Tibial artery (tissue), 4 donors: ENCODE data around the gene ZBTB16.
A peak's percentile ranks its signal among the peaks of the same experiment; 100 is the strongest.

Source experiments
- DNase-seq, 2 donors: peaks; one replicate each; pipeline ENCODE4 v3.0.0-alpha.2; 2019
- H3K27ac ChIP-seq, 2 donors: fragments of 200-600 bp; sonication (generic) in 1 of 2; 1 replicate in 1 of 2; 2 replicates in 1 of 2; pipeline ENCODE4 v1.5.1; 2018 to 2019; ENCODE audit warnings: mild to moderate bottlenecking in 1 of 2
- H3K27me3 ChIP-seq, 2 donors: fragments of 200-600 bp; sonication (generic) in 1 of 2; one replicate each; pipeline versions ENCODE4 v1.5.1 to v1.6.0; 2016 to 2019
- H3K36me3 ChIP-seq, 3 donors: fragments of 200-600 bp; sonication (generic) in 2 of 3; one replicate each; pipeline ENCODE4 v1.5.1; 2016 to 2019; ENCODE audit warnings: mild to moderate bottlenecking in 2 of 3
- H3K4me1 ChIP-seq, 4 donors: fragments of 200-600 bp; sonication (generic) in 2 of 4; 1 replicate in 3 of 4; 2 replicates in 1 of 4; pipeline ENCODE4 v1.5.1; 2016 to 2019
- H3K4me3 ChIP-seq, 2 donors: fragments of 200-600 bp; sonication (generic) in 1 of 2; 1 replicate in 1 of 2; 2 replicates in 1 of 2; pipeline ENCODE4 v1.5.1; 2018 to 2019; ENCODE audit warnings: mild to moderate bottlenecking in 2 of 2
- H3K9me3 ChIP-seq, 3 donors: fragments of 200-600 bp; sonication (generic) in 1 of 3; one replicate each; pipeline ENCODE4 v1.5.1; 2016 to 2019
- CTCF ChIP-seq, 2 experiments: fragments of 200-600 bp in 1 of 2; fragments of 450-650 bp in 1 of 2; IDR thresholded peaks; one replicate each; pipeline ENCODE4 v1.5.1; 2017 to 2019; ENCODE audit warnings: antibody characterized with exemption in 2 of 2, mild to moderate bottlenecking in 1 of 2, moderate library complexity in 1 of 2
- intact Hi-C: fragments of 100-400 bp; cut with DNase I; formaldehyde crosslinking; loops from one replicate; pipeline ENCODE4 v1.15.0; 2023; ENCODE audit warnings: low total_unique reads

The ZBTB16 gene

GRCh38 chr11:114193730-114194679 is 134.5 kb downstream of the ZBTB16 start:
- H3K27me3 ChIP-seq: no peaks in the 10 kb centered on the region
- peak in 1 of 2 donors; percentile 57 for DNase-seq
- no peak for TF ChIP-seq CTCF (IDR thresholded peaks at IDR 0.05)
- H3K4me1 ChIP-seq: peaks cover 4 to 83% (median 63%) of the 10 kb centered on the region in 4 donors
- H3K36me3 ChIP-seq: peaks cover 59 to 73% (median 71%) of the 10 kb centered on the region in 3 donors
- no peak overlapping the region for H3K4me3 ChIP-seq
- intact Hi-C loops: no loop called here
- peak overlapping the region; percentile 83 to 84 for H3K27ac ChIP-seq
- H3K9me3 ChIP-seq: no peaks in the 10 kb centered on the region

GRCh38 chr11:114194702-114195101 is 135.2 kb downstream of the ZBTB16 start:
- Histone ChIP-seq H3K27me3 (no peaks in the 10 kb centered on the region), H3K9me3 (no peaks in the 10 kb centered on the region), H3K4me1 (peaks cover 9 to 87% (median 68%) of the 10 kb centered on the region in 4 donors), H3K27ac (peak overlapping the region; percentile 83 to 84), H3K4me3 (no peak overlapping the region), H3K36me3 (peaks cover 60 to 70% (median 68%) of the 10 kb centered on the region in 3 donors)
- TF ChIP-seq CTCF (IDR thresholded peaks at IDR 0.05): no peak
- intact Hi-C loops: no loop called here
- DNase-seq: no peak

GRCh38 chr11:114195151-114195550 is 135.6 kb downstream of the ZBTB16 start:
- Histone ChIP-seq H3K27me3 (no peaks in the 10 kb centered on the region), H3K9me3 (no peaks in the 10 kb centered on the region), H3K27ac (peak overlapping the region; percentile 83 to 84), H3K4me1 (peaks cover 9 to 91% (median 69%) of the 10 kb centered on the region in 4 donors), H3K36me3 (peaks cover 56 to 65% (median 64%) of the 10 kb centered on the region in 3 donors), H3K4me3 (no peak overlapping the region)
- no peak for DNase-seq
- intact Hi-C loops: no loop called here
- no peak for TF ChIP-seq CTCF (IDR thresholded peaks at IDR 0.05)

GRCh38 chr11:114195981-114196731 is 136.6 kb downstream of the ZBTB16 start:
- H3K36me3 ChIP-seq: peaks cover 46 to 63% (median 55%) of the 10 kb centered on the region in 3 donors
- no peak for TF ChIP-seq CTCF (IDR thresholded peaks at IDR 0.05)
- peak in 1 of 2 donors; percentile 61 for DNase-seq
- no peaks in the 10 kb centered on the region for H3K9me3 ChIP-seq
- intact Hi-C loops: loop anchor here (2.0 kb wide), 1 partner anchor 15 kb away; no protein-coding TSS in a partner anchor
- peak overlapping the region; percentile 83 to 84 for H3K27ac ChIP-seq
- peaks cover 9 to 100% (median 77%) of the 10 kb centered on the region in 4 donors for H3K4me1 ChIP-seq
- no peaks in the 10 kb centered on the region for H3K27me3 ChIP-seq
- no peak overlapping the region for H3K4me3 ChIP-seq

- Histone ChIP-seq H3K4me1 (peaks cover 9 to 100% (median 85%) of the 10 kb centered on the region in 4 donors), H3K4me3 (peak overlapping the region in 1 of 2 donors; percentile 7), H3K27me3 (no peaks in the 10 kb centered on the region), H3K36me3 (peaks cover 39 to 54% (median 45%) of the 10 kb centered on the region in 3 donors), H3K9me3 (no peaks in the 10 kb centered on the region), H3K27ac (peak overlapping the region; percentile 83 to 84)
- no peak for DNase-seq
- TF ChIP-seq CTCF (IDR thresholded peaks at IDR 0.05): no peak
- intact Hi-C loops: loop anchor here (2.0 kb wide), 1 partner anchor 16 kb away; no protein-coding TSS in a partner anchor
These were observed 137.6 kb downstream of the ZBTB16 start for GRCh38 chr11:114196997-114197703.
